GM12878 (cell line): ENCODE data around the gene NUFIP1. TPM values are rescaled to one million over a fixed set of nuclear protein-coding genes. Genes with fewer than 3 reads are reported as not detected.

Experiments
- ATAC-seq: fragments of 200-7000 bp; cut with Tn5 transposase; 3 replicates; pipeline ENCODE4 v1.9.1; 2020; ENCODE audit warnings: mild to moderate bottlenecking, moderate library complexity
- BruUV-seq: library from RNA; stranded (reverse); fragments of 400-500 nt; replicated peaks from 2 replicates; lab custom pipeline; 2021; lab: Mats Ljungman, UMichigan
- CTCF ChIA-PET: fragments of 300-600 bp; sonication (Branson Sonifier 250); formaldehyde crosslinking; extraction: SDS; loops from one replicate; lab custom pipeline; 2021; ENCODE audit warnings: inconsistent platforms; lab: Yijun Ruan, JAX
- POLR2A ChIA-PET: fragments of 350-600 bp; formaldehyde crosslinking; extraction: SDS; loops from one replicate; lab custom pipeline; 2021; ENCODE audit warnings: inconsistent platforms; lab: Charles Lee
- RAD21 ChIA-PET: fragments of 300-600 bp; sonication (Branson Sonifier 250); formaldehyde crosslinking; loops from one replicate; lab custom pipeline; 2023; ENCODE audit warnings: antibody characterized with exemption; ENCODE audit not compliant: unreplicated experiment; lab: Charles Lee
- SMC1A ChIA-PET: fragments of 300-600 bp; sonication (Branson Sonifier 250); formaldehyde crosslinking; loops from one replicate; lab custom pipeline; 2023; ENCODE audit not compliant: unreplicated experiment, uncharacterized antibody; lab: Charles Lee
- DNase-seq: peaks from one replicate; pipeline ENCODE4 v3.0.0-alpha.2; 2011; ENCODE audit warnings: low read depth, low spot score
- FAIRE-seq: peaks from 3 replicates; lab custom pipeline; 2011; peaks lifted over from hg19 to GRCh38; lab: Jason Lieb, UNC
- H2AFZ ChIP-seq: 2 replicates; pipeline ENCODE4 v1.6.0; 2011; ENCODE audit warnings: low read depth, low read length, control low read depth; ENCODE audit not compliant: control insufficient read depth
- H3K27ac ChIP-seq: 2 replicates; pipeline ENCODE4 v1.5.1; 2011; ENCODE audit warnings: control low read depth; ENCODE audit not compliant: control insufficient read depth, insufficient read depth
- H3K27me3 ChIP-seq, 2 experiments: replicated peaks in 1 of 2; 2 replicates each; pipeline versions ENCODE4 v1.6.0 to v1.6.1; 2011; ENCODE audit warnings: low read length in 1 of 2; ENCODE audit not compliant: control insufficient read depth in 2 of 2, insufficient read depth in 2 of 2
- H3K36me3 ChIP-seq, 2 experiments: 2 replicates each; pipeline ENCODE4 v1.5.1; 2011; ENCODE audit warnings: low read length in 1 of 2; ENCODE audit not compliant: control insufficient read depth in 2 of 2, insufficient read depth in 2 of 2
- H3K4me1 ChIP-seq: 2 replicates; pipeline ENCODE4 v1.6.1; 2011; ENCODE audit warnings: mild to moderate bottlenecking, low read length, moderate library complexity, mixed read lengths; ENCODE audit not compliant: control insufficient read depth, insufficient read depth
- H3K4me2 ChIP-seq: 2 replicates; pipeline ENCODE4 v1.6.0; 2011; ENCODE audit warnings: control low read depth; ENCODE audit not compliant: control insufficient read depth, insufficient read depth
- H3K4me3 ChIP-seq: fragments of 200-600 bp; sonication (generic); 2 replicates; pipeline ENCODE4 v1.5.1; 2016
- H3K79me2 ChIP-seq: 2 replicates; pipeline ENCODE4 v1.6.0; 2011; ENCODE audit warnings: low read length; ENCODE audit not compliant: control insufficient read depth, insufficient read depth
- H3K9ac ChIP-seq: 2 replicates; pipeline ENCODE4 v1.8.0; 2011; ENCODE audit warnings: low read length, control low read depth, mixed read lengths; ENCODE audit not compliant: control insufficient read depth, insufficient read depth
- H3K9me3 ChIP-seq: replicated peaks from 3 replicates; pipeline ENCODE4 v1.5.1; 2011; ENCODE audit warnings: mild to moderate bottlenecking, low read length; ENCODE audit not compliant: control insufficient read depth, insufficient read depth
- H4K20me1 ChIP-seq: 2 replicates; pipeline ENCODE4 v1.6.0; 2011; ENCODE audit not compliant: control insufficient read depth, insufficient read depth
- CTCF ChIP-seq, 3 experiments: IDR thresholded peaks in 2 of 3; conservative IDR thresholded peaks in 1 of 3; 2 replicates each; pipeline ENCODE4 v1.5.1; 2011; ENCODE audit warnings: low read depth in 3 of 3, low read length in 3 of 3, mild to moderate bottlenecking in 3 of 3, control low read depth in 2 of 3, moderate library complexity in 2 of 3, inconsistent platforms in 1 of 3, mixed read lengths in 1 of 3; ENCODE audit not compliant: control insufficient read depth in 2 of 3, insufficient read depth in 1 of 3; ENCODE audit errors: extremely low read depth in 1 of 3
- IRF4 ChIP-seq: IDR thresholded peaks from 2 replicates; pipeline ENCODE4 v1.6.1; 2011; ENCODE audit warnings: low read depth, low read length
- KLF5 ChIP-seq: fragments of 450-650 bp; IDR thresholded peaks from 2 replicates; pipeline ENCODE4 v1.6.1; 2014; ENCODE audit warnings: mild to moderate bottlenecking; ENCODE audit not compliant: partially characterized antibody
- RAD21 ChIP-seq: IDR thresholded peaks from 2 replicates; pipeline ENCODE4 v1.6.1; 2011; ENCODE audit warnings: mild to moderate bottlenecking, low read depth, low read length, moderate library complexity; ENCODE audit not compliant: insufficient read depth
- RUNX3 ChIP-seq: IDR thresholded peaks from 2 replicates; pipeline ENCODE4 v1.6.1; 2012; ENCODE audit warnings: low read length, inconsistent platforms
- SMC3 ChIP-seq: IDR thresholded peaks from 2 replicates; pipeline ENCODE4 v1.6.1; 2011; ENCODE audit warnings: low read length, improper control_type of control experiment, borderline replicate concordance
- WGBS: methylation state at CpG from one replicate; pipeline ENCODE4 v1.1.6; 2016; ENCODE audit warnings: low lambda C conversion rate; ENCODE audit not compliant: insufficient replicate concordance, insufficient coverage; ENCODE audit errors: missing lambda C conversion rate; 5-methylcytosine and 5-hydroxymethylcytosine counted together
- in situ Hi-C: fragments of 300-500 bp; cut with MboI; formaldehyde crosslinking; loops from 9 replicates; pipeline ENCODE4 v1.14.3; 2018; ENCODE audit warnings: mixed read lengths
- intact Hi-C: fragments of 100-400 bp; cut with micrococcal nuclease; formaldehyde crosslinking; loops from one replicate; pipeline ENCODE4 v1.14.2; 2022; ENCODE audit not compliant: unreplicated experiment
- polyA plus RNA-seq, 11 experiments: library from polyadenylated mRNA; depleted of rRNA in 4 of 11; unstranded in 6 of 11; stranded (reverse) in 5 of 11; fragments of >200 nt; fragmentation: Nextera tagmentation in 4 of 11; fragmentation: Illumina TruSeq in 1 of 11; extraction: Ambion mirVana in 4 of 11; extraction: Trizol in 1 of 11; gene quantifications; 1 replicate in 1 of 11; 2 replicates in 10 of 11; pipeline versions ENCODE4 v1.2.1 to v1.2.3, GENCODE V29; 2011 to 2016; ENCODE audit warnings: inconsistent platforms in 2 of 11, missing spikeins in 2 of 11, low read depth in 1 of 11
- total RNA-seq, 4 experiments: library from RNA; depleted of rRNA in 3 of 4; stranded (reverse); fragments of >200 nt in 3 of 4; fragmentation: Illumina TruSeq in 1 of 4; extraction: Trizol in 1 of 4; gene quantifications; 2 replicates each; pipeline versions ENCODE4 v1.2.1 to v1.2.3, GENCODE V29; 2013 to 2021

The NUFIP1 gene
- total and polyA plus RNA-seq, 10 of the 15 experiments (the other 5 are each of a cell fraction or from before 2014, with no cell fraction given): 2.5 to 11.2 (median 7.0) TPM

- Histone ChIP-seq H4K20me1 (no peaks in the 10 kb centered on the region), H3K27me3 (no peaks in the 10 kb centered on the region), H2AFZ (no peak overlapping the region)
- WGBS: 73% methylated on average over 4 of the region's 4 CpGs
- peak; percentile 61; the same call in 1 of the 2 replicates for TF ChIP-seq SMC3
- peak; percentile 75 for TF ChIP-seq RAD21
- TF ChIP-seq RUNX3: no peak
- peak; percentile 48 to 70 (median 67); a peak in 5 of 6 replicates for TF ChIP-seq CTCF (IDR thresholded peaks at IDR 0.05 in 2 of 3, conservative IDR thresholded peaks at IDR 0.05 in 1 of 3; ENCODE audit: control insufficient read depth in 2 of 3, extremely low read depth in 1 of 3, insufficient read depth in 1 of 3, low read depth in 3 of 3, low read length in 3 of 3)
- TF ChIP-seq IRF4: peak; percentile 33; the same call in 1 of the 2 replicates
- TF ChIP-seq KLF5: no peak
- TF ChIP-seq, all 136 proteins: peak for 4
- Histone ChIP-seq H3K27ac (no peak overlapping the region), H3K4me1 (peaks cover 5% of the 10 kb centered on the region), H3K9ac (no peak overlapping the region), H3K36me3 (peaks cover 2 to 16% of the 10 kb centered on the region in 2 experiments; a peak in 3 of 4 replicates), H3K4me2 (no peak overlapping the region), H3K79me2 (no peaks in the 10 kb centered on the region; the same call in 1 of the 2 replicates), H3K4me3 (no peak overlapping the region), H3K9me3 (no peaks in the 10 kb centered on the region; the same call in 2 of the 3 replicates)
- ChIA-PET POLR2A (no interaction called here), SMC1A (interaction anchor here (0.7 to 2.6 kb wide), 8 partner anchors 26 to 506 kb away, joined by 3 to 16 read pairs (median 3); no protein-coding TSS in a partner anchor), RAD21 (interaction anchor here (0.6 to 1.2 kb wide), 4 partner anchors 51 to 498 kb away, joined by 3 to 4 read pairs (median 3); no protein-coding TSS in a partner anchor), CTCF (interaction anchor here (0.7 to 7.5 kb wide), 15 partner anchors 10 to 496 kb away, joined by 3 to 81 read pairs (median 3); no protein-coding TSS in a partner anchor)
- ATAC-seq (peak; percentile 16; the same call in 1 of the 3 replicates), DNase-seq (no peak), FAIRE-seq (peak; percentile 18)
- in situ Hi-C loops (loop anchor here (10.0 kb wide), 1 partner anchor 485 kb away; no protein-coding TSS in a partner anchor), intact Hi-C loops (loop anchor here (2.0 kb wide), 2 partner anchors 51 to 487 kb away; no protein-coding TSS in a partner anchor)
- BruUV-seq: no TSS peak
Observed at GRCh38 chr13:44969551-44970484, 19.5 kb downstream of the NUFIP1 start.
